GM12878 (cell line): ENCODE results near the gene CDK13.

Experiments
- BCL3 ChIP-seq: IDR thresholded peaks from 2 replicates; pipeline ENCODE4 v1.6.1; 2011; ENCODE audit warnings: borderline replicate concordance, low read depth, mild to moderate bottlenecking, moderate library complexity, low read length; ENCODE audit not compliant: insufficient read depth, poor library complexity, severe bottlenecking
- CTCF ChIP-seq, 3 experiments: IDR thresholded peaks in 2 of 3; conservative IDR thresholded peaks in 1 of 3; 2 replicates each; pipeline ENCODE4 v1.5.1; 2011; ENCODE audit warnings: low read depth in 3 of 3, low read length in 3 of 3, mild to moderate bottlenecking in 3 of 3, control low read depth in 2 of 3, moderate library complexity in 2 of 3, inconsistent platforms in 1 of 3, mixed read lengths in 1 of 3; ENCODE audit not compliant: control insufficient read depth in 2 of 3, insufficient read depth in 1 of 3; ENCODE audit errors: extremely low read depth in 1 of 3
- E4F1 ChIP-seq: fragments of 450-650 bp; IDR thresholded peaks from 2 replicates; pipeline ENCODE4 v1.6.1; 2018; ENCODE audit warnings: borderline replicate concordance, mild to moderate bottlenecking; ENCODE audit not compliant: partially characterized antibody
- EP300 ChIP-seq, 2 experiments: fragments of 150-350 bp in 1 of 2; IDR thresholded peaks; 2 replicates each; pipeline ENCODE4 v1.6.1; 2011 to 2012; ENCODE audit warnings: low read depth in 2 of 2, low read length in 2 of 2, borderline replicate concordance in 1 of 2, improper control_type of control experiment in 1 of 2, inconsistent platforms in 1 of 2; ENCODE audit not compliant: control insufficient read depth in 1 of 2
- IKZF2 ChIP-seq, 2 experiments: fragments of 450-650 bp; IDR thresholded peaks; 2 replicates each; pipeline ENCODE4 v1.6.1; 2017; ENCODE audit warnings: mild to moderate bottlenecking in 2 of 2, moderate library complexity in 2 of 2
- MAX ChIP-seq: IDR thresholded peaks from 2 replicates; pipeline ENCODE4 v1.6.1; 2012; ENCODE audit warnings: low read depth, low read length, improper control_type of control experiment
- NFYB ChIP-seq: IDR thresholded peaks from 2 replicates; pipeline ENCODE4 v1.6.1; 2011; ENCODE audit warnings: low read depth, mild to moderate bottlenecking, low read length, improper control_type of control experiment, moderate library complexity; ENCODE audit not compliant: insufficient read depth
- RAD51 ChIP-seq: fragments of 450-650 bp; IDR thresholded peaks from 2 replicates; pipeline ENCODE4 v1.6.1; 2016; ENCODE audit warnings: moderate library complexity, mild to moderate bottlenecking, inconsistent platforms
- RFX5 ChIP-seq: IDR thresholded peaks from 2 replicates; pipeline ENCODE4 v1.6.1; 2011; ENCODE audit warnings: low read depth, low read length, improper control_type of control experiment
- TBL1XR1 ChIP-seq: IDR thresholded peaks from 2 replicates; pipeline ENCODE4 v1.6.1; 2012; ENCODE audit warnings: low read depth, low read length, improper control_type of control experiment
- ZZZ3 ChIP-seq: IDR thresholded peaks from 2 replicates; pipeline ENCODE4 v1.6.1; 2011; ENCODE audit warnings: low read depth; ENCODE audit not compliant: control insufficient read depth, insufficient read length
- TF ChIP-seq, protein P1 (sequence below): IDR thresholded peaks from 2 replicates; pipeline ENCODE4 v1.6.1; 2011; ENCODE audit warnings: low read depth, mild to moderate bottlenecking, low read length, moderate library complexity, borderline replicate concordance; ENCODE audit errors: extremely low read depth

GRCh38 chr7:40133561-40134427 is 183.7 kb downstream of the CDK13 start:
- TF ChIP-seq EP300 (IDR thresholded peaks at IDR 0.05; ENCODE audit: borderline replicate concordance in 1 of 2, control insufficient read depth in 1 of 2, low read depth in 2 of 2, low read length in 2 of 2) (no peak), E4F1 (no peak), NFYB (no peak), CTCF (IDR thresholded peaks at IDR 0.05 in 2 of 3, conservative IDR thresholded peaks at IDR 0.05 in 1 of 3; ENCODE audit: control insufficient read depth in 2 of 3, extremely low read depth in 1 of 3, insufficient read depth in 1 of 3, low read depth in 3 of 3, low read length in 3 of 3) (no peak), TBL1XR1 (no peak), RFX5 (no peak), IKZF2 (IDR thresholded peaks at IDR 0.05) (no peak), BCL3 (no peak), MAX (no peak), RAD51 (no peak), ZZZ3 (no peak)
- TF ChIP-seq, protein P1, sequence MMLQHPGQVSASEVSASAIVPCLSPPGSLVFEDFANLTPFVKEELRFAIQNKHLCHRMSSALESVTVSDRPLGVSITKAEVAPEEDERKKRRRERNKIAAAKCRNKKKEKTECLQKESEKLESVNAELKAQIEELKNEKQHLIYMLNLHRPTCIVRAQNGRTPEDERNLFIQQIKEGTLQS: no peak
